HUES48 (cell line): ENCODE measurements around the gene C17orf113.

Source experiments
- H3K27ac ChIP-seq: one replicate; pipeline ENCODE4 v1.7.0; 2013; ENCODE audit warnings: low read depth, low read length, inconsistent platforms
- H3K27me3 ChIP-seq: 2 replicates; pipeline ENCODE4 v1.6.1; 2013; ENCODE audit warnings: mild to moderate bottlenecking, low read length; ENCODE audit not compliant: control insufficient read depth, insufficient read depth
- H3K36me3 ChIP-seq: 2 replicates; pipeline ENCODE4 v1.6.1; 2013; ENCODE audit warnings: low read length; ENCODE audit not compliant: control insufficient read depth, insufficient read depth
- H3K4me1 ChIP-seq: 2 replicates; pipeline ENCODE4 v1.6.1; 2013; ENCODE audit warnings: mild to moderate bottlenecking, low read length; ENCODE audit not compliant: control insufficient read depth, insufficient read depth
- H3K4me3 ChIP-seq: 2 replicates; pipeline ENCODE4 v1.5.1; 2013; ENCODE audit warnings: mild to moderate bottlenecking, low read depth, low read length
- H3K9ac ChIP-seq: 2 replicates; pipeline ENCODE4 v1.6.1; 2013; ENCODE audit warnings: mild to moderate bottlenecking, low read depth, low read length, moderate library complexity
- H3K9me3 ChIP-seq: 2 replicates; pipeline ENCODE4 v1.6.1; 2013; ENCODE audit warnings: low read length; ENCODE audit not compliant: control insufficient read depth, insufficient read depth

C17orf113 gene

DNA sequence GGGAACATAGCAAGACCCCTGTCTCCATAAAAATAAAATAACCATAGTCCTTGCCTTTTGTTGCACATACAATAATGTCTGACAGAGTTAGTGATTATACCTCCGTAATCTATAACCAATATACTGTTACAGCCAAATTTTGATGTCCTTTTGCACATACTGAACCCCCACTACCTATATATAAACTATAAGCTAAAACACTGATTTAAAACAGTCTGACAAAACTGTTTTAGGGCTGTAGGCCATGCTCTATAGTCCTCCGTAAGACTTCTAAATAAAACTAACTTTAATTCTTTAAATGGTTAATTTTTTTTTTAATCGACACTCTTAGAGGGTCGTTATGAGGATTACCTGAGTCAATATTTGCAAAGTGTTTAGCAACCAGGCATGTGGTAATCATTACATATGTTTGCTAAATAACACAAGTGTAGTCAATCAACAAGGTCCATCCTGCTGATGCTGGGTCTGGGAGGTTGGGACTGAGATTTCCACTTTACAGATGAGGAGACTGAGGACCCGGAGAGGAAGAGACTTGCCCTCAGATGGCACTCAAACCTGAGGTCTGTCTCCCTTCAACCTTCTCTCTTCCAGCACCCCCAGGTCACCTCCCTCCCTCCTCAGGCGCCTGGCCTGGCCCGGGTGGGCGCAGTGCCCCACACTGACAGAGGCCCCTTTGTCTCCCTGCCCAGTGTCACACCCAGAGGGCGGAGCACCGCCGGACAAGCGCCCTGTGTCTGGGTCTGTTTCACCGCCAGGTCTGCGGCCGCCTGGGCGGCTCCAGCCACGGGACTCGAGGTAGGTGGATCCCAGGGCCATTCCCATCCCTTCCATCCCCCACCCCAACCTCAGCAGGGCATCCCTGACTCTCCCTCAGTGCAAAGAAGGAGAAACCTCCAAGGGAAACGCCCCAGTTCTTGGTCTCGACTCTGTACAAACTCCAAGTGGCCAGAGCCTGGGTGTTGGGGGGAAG, 37.6 kb upstream of the C17orf113 start:
- H3K4me1 ChIP-seq = 0 out of 2 replicates have a peak, but pooled peaks cover 3% of the 10 kb centered on the region
- H3K27me3 ChIP-seq = no peaks in the 10 kb centered on the region
- H3K9me3 ChIP-seq = no peaks in the 10 kb centered on the region
- H3K9ac ChIP-seq = no peak overlapping the region
- H3K27ac ChIP-seq = no peak overlapping the region
- H3K36me3 ChIP-seq = no peaks in the 10 kb centered on the region
- no peak overlapping the region for H3K4me3 ChIP-seq

- Histone ChIP-seq H3K27ac (no peak overlapping the region), H3K27me3 (no peaks in the 10 kb centered on the region), H3K9me3 (no peaks in the 10 kb centered on the region), H3K4me1 (0 out of 2 replicates have a peak, but pooled peaks cover 3% of the 10 kb centered on the region), H3K9ac (no peak overlapping the region), H3K36me3 (no peaks in the 10 kb centered on the region), H3K4me3 (no peak overlapping the region)
Observed at GRCh38 chr17:42087042-42087701, 36.8 kb upstream of the C17orf113 start.

GRCh38 chr17:42081516-42082129, 31.2 kb upstream of the C17orf113 start:
- H3K36me3 ChIP-seq = no peaks in the 10 kb centered on the region
- H3K4me1 ChIP-seq = no peaks in the 10 kb centered on the region
- H3K9me3 ChIP-seq = no peaks in the 10 kb centered on the region
- no peak overlapping the region for H3K4me3 ChIP-seq
- H3K9ac ChIP-seq = no peak overlapping the region
- H3K27me3 ChIP-seq = no peaks in the 10 kb centered on the region
- H3K27ac ChIP-seq = no peak overlapping the region

DNA sequence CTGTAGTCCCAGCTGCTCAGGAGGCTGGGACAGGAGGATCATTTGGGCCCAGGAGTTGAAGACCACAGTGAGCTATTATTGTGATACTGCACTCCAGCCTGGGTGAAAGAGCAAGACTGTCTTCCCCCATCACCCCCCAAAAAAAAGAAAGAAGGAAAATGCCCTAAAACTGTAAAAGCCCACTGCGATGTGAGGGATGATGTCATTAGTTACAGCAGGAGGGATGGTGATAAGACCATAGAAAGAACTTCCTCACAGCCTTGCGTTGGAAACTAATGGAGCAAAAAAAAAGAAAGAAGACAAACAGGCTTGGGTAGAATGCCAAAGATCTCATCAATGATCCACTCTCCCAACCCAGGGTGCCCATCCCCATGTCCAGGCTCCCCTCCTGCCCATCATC, 29.1 kb upstream of the C17orf113 start:
- Histone ChIP-seq H3K27ac (no peak overlapping the region), H3K9me3 (no peaks in the 10 kb centered on the region), H3K27me3 (no peaks in the 10 kb centered on the region), H3K4me3 (no peak overlapping the region), H3K36me3 (no peaks in the 10 kb centered on the region), H3K4me1 (no peaks in the 10 kb centered on the region), H3K9ac (no peak overlapping the region)

GRCh38 chr17:42078396-42079043, 28.1 kb upstream of the C17orf113 start:
- H3K4me1 ChIP-seq = no peaks in the 10 kb centered on the region
- no peak overlapping the region for H3K9ac ChIP-seq
- no peaks in the 10 kb centered on the region for H3K9me3 ChIP-seq
- no peak overlapping the region for H3K27ac ChIP-seq
- no peaks in the 10 kb centered on the region for H3K36me3 ChIP-seq
- H3K27me3 ChIP-seq = peaks cover under 1% of the 10 kb centered on the region; the same call in 1 of the 2 replicates
- H3K4me3 ChIP-seq = no peak overlapping the region

GRCh38 chr17:42077755-42078154, 27.4 kb upstream of the C17orf113 start:
- no peaks in the 10 kb centered on the region for H3K4me1 ChIP-seq
- no peaks in the 10 kb centered on the region for H3K9me3 ChIP-seq
- no peak overlapping the region for H3K4me3 ChIP-seq

DNA sequence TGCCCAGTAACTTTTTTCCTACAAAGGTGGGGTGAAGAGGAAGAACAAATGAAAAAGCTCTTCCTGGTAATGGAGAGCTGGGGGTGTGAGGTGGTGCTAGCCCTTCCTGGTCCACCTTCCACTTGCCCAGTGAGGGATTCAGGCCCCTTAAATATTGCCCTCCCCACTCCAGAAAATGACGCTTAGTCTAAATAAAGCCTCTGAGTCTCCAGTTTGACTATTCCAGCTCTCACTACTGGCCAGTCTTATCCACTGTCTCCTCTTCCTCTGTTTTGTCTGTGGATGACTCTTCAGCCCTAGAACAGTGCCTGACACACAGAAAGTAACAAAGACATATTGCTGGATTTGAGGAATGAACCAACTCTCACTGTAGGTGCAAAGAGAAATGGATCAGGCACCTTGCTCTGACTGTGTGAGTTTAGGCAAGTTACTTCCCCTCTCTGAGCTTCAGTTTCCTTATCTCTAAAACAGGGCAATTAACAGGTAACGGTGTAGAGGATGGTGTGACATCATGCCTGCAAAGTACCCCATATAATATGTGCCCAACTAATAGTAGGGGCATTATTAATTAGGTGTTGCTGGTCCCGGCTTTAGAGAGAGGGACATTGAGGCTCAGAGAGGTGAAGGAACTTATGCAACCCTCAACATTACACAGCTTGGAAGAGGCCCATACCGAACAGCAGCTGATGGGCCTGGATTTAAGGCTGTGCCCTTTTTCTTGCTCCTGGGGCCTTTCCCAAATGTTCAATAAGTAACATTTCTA, 26.6 kb upstream of the C17orf113 start:
- H3K36me3 ChIP-seq = no peaks in the 10 kb centered on the region
- H3K4me1 ChIP-seq = no peaks in the 10 kb centered on the region
- H3K27ac ChIP-seq = no peak overlapping the region
- peaks cover 14% of the 10 kb centered on the region for H3K27me3 ChIP-seq
- no peak overlapping the region for H3K4me3 ChIP-seq
- no peaks in the 10 kb centered on the region for H3K9me3 ChIP-seq
- no peak overlapping the region for H3K9ac ChIP-seq

More at GRCh38 chr17:42077755-42078154, 27.4 kb upstream of the C17orf113 start:
- H3K27me3 ChIP-seq = peaks cover 8% of the 10 kb centered on the region
- no peaks in the 10 kb centered on the region for H3K36me3 ChIP-seq
- H3K9ac ChIP-seq = no peak overlapping the region
- H3K27ac ChIP-seq = no peak overlapping the region

GRCh38 chr17:42075789-42076188, 25.4 kb upstream of the C17orf113 start:
- H3K9me3 ChIP-seq = no peaks in the 10 kb centered on the region
- no peak overlapping the region for H3K9ac ChIP-seq
- peaks cover 24% of the 10 kb centered on the region for H3K27me3 ChIP-seq
- no peaks in the 10 kb centered on the region for H3K4me1 ChIP-seq
- no peak overlapping the region for H3K27ac ChIP-seq
- H3K36me3 ChIP-seq = no peaks in the 10 kb centered on the region
- H3K4me3 ChIP-seq = no peak overlapping the region

GRCh38 chr17:42072323-42073187, 22.2 kb upstream of the C17orf113 start:
- Histone ChIP-seq H3K27ac (no peak overlapping the region), H3K27me3 (peaks cover 24% of the 10 kb centered on the region), H3K4me1 (no peaks in the 10 kb centered on the region), H3K9ac (no peak overlapping the region; the same call in 1 of the 2 replicates), H3K9me3 (no peaks in the 10 kb centered on the region), H3K36me3 (no peaks in the 10 kb centered on the region), H3K4me3 (peak overlapping the region; percentile 68)
